DMS153 treated with DMSO at 0.1 percent for 48 hours (cell line): ENCODE results near the gene TEX9.
A peak's percentile ranks its signal among the peaks of the same experiment; 100 is the strongest.

ENCODE experiments used
- DNase-seq: peaks from one replicate; lab custom pipeline; 2025; ENCODE audit not compliant: unreplicated experiment; lab: John Stamatoyannopoulos, UW

The TEX9 gene

GRCh38 chr15:56440214-56440770 is 75.1 kb downstream of the TEX9 start:
- DNase-seq, result no peak

- no peak for DNase-seq
Observed at GRCh38 chr15:56442354-56442753, 77.1 kb downstream of the TEX9 start.

- DNase-seq, result no peak
Observed at GRCh38 chr15:56445746-56446145, 80.5 kb downstream of the TEX9 start.

GRCh38 chr15:56454836-56455235 is 89.6 kb downstream of the TEX9 start:
- DNase-seq, result no peak

GRCh38 chr15:56456229-56456628 is 91.0 kb downstream of the TEX9 start:
- DNase-seq, result no peak

- DNase-seq, result no peak
Observed at GRCh38 chr15:56459096-56459495, 93.9 kb downstream of the TEX9 start.

GRCh38 chr15:56460071-56460470 is 94.8 kb downstream of the TEX9 start:
- no peak for DNase-seq

GRCh38 chr15:56460947-56461346 is 95.7 kb downstream of the TEX9 start:
- DNase-seq, result no peak

- DNase-seq, result peak; percentile 24
Observed at GRCh38 chr15:56464893-56465520, 99.8 kb downstream of the TEX9 start, which contains the start of gene MNS1. Gene MNS1, minus strand, starts transcription at chr15:56465137. Its CDS starts 165 bp downstream, at chr15:56464972.

GRCh38 chr15:56467616-56468015 is 102.4 kb downstream of the TEX9 start:
- no peak for DNase-seq

GRCh38 chr15:56468401-56468800 is 103.2 kb downstream of the TEX9 start:
- no peak for DNase-seq

- no peak for DNase-seq
Observed at GRCh38 chr15:56469483-56469882, 104.3 kb downstream of the TEX9 start.

- DNase-seq, result no peak
Observed at GRCh38 chr15:56471440-56472069, 106.3 kb downstream of the TEX9 start.

GRCh38 chr15:56472278-56472677 is 107.1 kb downstream of the TEX9 start:
- DNase-seq, result no peak

- DNase-seq, result no peak
Observed at GRCh38 chr15:56473017-56473416, 107.8 kb downstream of the TEX9 start.

GRCh38 chr15:56475351-56475750 is 110.1 kb downstream of the TEX9 start:
- no peak for DNase-seq
